NCI-H748 (cell line): ENCODE measurements around the gene SYT15.
"Not testable (repeated sequence)": the region's sequence is repeated elsewhere in the genome, so short reads cannot be mapped to it uniquely, and the experiment has no call there.

ENCODE experiments used
- DNase-seq: peaks from one replicate; lab custom pipeline; 2025; ENCODE audit not compliant: unreplicated experiment; lab: John Stamatoyannopoulos, UW

The SYT15 gene

DNA sequence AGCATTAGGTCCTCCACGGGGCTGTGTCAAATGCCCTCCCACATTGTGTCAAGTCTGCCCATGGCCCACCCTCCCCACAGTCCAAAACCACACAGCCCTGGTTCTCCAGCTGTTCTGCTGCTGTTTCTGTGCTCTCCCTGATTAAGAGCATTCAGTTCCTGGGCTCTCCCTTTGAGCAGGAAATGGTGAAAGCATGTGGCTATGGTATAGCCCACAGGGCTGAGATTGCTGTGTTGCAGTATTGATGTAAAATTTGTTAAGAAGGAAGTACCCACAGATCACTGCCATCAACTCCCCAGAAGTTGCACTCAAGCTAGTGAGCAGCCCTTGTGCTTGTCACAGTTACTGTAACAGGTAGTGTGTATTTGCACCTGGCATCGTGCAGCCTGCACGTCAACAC lies 9.3 kb downstream of the SYT15 start:
- not testable (repeated sequence) for DNase-seq

GRCh38 chr10:46589589-46589988 lies 10.7 kb downstream of the SYT15 start:
- not testable (repeated sequence) for DNase-seq

DNA sequence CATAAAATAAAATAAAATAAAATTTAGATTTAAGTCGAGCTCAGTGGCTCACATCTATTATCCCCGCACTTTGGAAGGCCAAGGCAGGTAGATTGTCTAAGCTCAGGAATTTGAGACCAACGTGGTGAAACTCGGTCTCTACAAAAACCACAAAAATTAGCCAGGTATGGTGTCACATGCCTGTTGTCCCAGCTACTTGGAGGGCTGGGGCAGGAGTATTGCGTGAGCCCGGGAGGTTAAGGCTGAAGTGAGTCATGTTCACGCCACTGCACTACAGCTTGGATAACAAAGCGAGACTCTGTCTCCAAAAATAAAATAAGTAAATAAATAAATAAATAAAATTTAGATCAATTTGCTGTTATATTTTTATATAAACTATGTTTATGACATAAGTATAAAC lies 12.1 kb downstream of the SYT15 start:
- DNase-seq, result not testable (repeated sequence)

- DNase-seq, result not testable (repeated sequence)
Observed at GRCh38 chr10:46593307-46593706, 14.4 kb downstream of the SYT15 start.

DNA sequence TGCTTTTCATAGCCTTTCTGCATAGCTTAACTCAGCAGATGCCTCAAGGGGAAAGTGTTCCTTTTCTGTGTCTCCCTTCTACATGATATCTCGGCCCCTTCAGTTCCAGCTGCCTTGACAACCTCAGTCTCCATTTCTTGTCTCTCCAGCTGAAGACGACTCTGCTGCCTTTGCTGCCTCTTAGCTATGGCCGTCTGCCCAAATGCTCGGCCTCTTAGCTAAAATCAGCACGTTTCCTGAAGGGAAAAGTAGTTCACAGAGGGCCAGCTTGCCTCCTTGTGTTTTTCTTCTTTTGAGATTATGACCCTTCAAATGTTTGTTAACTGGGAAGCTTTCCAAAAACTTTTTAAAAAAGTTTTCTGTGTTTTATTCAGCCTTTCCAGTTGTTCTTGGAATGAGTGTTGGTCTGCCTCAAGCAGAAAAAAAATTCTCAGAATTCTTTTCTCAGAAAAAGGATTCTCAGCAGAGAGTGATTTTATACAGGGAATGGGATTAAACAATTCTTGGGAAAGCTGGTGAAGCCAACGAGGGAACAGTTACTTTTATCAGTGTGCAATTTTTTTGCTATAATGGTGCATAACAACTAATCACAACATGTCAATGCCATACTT lies 15.6 kb downstream of the SYT15 start:
- not testable (repeated sequence) for DNase-seq

GRCh38 chr10:46596570-46596969 lies 17.6 kb downstream of the SYT15 start:
- DNase-seq, result not testable (repeated sequence)

GRCh38 chr10:46597616-46598246 lies 18.8 kb downstream of the SYT15 start:
- DNase-seq, result not testable (repeated sequence)

- not testable (repeated sequence) for DNase-seq
Observed at GRCh38 chr10:46600516-46600915, 21.6 kb downstream of the SYT15 start.

DNA sequence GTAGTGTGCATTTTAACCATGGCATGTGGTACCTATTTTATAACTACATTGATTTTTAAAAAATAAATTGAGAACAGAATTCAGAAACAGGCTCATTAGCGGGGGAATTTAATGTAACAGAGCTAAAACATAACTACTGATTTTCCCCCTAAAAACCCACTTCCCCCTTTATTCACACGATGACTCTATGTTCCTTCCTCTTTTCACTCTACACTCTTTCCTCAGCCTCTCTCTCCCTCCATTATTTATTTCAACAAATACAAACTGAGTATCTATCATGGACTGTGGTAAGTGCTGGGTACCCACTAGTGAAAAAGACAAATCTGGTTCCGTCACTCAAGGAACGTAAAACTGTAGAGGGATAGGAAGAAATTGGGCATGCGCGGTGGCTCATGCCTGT lies 36.6 kb downstream of the SYT15 start:
- DNase-seq, result not testable (repeated sequence)

DNA sequence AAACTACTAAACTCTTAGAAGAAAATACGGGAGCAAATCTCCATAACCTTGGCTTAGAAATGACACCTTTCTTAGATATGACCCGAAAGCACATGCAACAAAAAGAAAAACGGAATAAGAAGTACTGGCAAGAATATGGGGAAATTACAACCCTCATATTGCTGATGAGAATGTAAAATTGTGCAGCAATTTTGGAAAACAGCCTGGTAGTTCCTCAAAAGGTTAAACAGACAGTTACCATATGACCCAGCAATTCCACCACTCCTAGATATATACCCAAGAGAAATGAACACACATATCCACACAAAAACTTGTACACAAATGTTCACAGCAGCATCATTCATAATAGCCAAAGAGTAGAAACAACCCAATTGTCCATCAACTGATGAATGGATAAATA lies 37.3 kb downstream of the SYT15 start:
- not testable (repeated sequence) for DNase-seq

- DNase-seq, result not testable (repeated sequence)
Observed at GRCh38 chr10:46617134-46617533, 38.2 kb downstream of the SYT15 start.

GRCh38 chr10:46617913-46618312 lies 39.0 kb downstream of the SYT15 start:
- not testable (repeated sequence) for DNase-seq

DNA sequence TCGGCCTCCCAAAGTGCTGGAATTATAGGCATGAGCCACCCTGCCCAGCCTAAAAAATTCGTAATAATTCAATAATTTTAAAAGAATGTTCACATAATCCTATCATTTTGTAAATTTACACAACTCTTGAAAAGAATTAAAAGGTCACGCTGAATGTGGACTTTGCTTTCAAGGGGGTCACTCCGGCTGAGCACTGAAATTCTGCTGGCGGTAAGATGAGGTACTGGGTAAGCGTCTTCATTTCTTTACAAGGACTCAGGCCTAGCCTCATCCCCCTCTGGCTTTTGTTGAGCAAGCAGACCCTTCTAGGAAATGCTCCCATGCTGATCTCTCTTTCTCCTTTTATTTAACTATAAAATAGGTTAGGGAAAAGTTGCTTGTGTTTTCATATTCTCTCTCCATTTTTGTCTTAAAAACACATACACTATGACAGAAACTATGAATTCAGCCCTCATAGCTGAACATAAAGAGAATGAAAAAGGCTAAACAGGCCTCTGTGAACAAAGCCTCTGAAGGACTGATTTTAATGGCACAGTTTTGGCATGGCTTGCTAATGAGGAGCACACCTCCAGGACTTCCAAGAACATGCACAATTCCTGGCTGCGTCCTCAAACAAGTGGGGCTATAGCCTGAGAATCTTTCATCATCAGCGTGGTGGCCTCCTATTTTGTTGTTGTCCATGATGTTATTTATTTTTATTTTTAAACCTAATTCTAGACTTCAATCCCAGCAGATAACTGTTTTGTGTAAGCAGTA lies 45.1 kb downstream of the SYT15 start:
- not testable (repeated sequence) for DNase-seq

DNA sequence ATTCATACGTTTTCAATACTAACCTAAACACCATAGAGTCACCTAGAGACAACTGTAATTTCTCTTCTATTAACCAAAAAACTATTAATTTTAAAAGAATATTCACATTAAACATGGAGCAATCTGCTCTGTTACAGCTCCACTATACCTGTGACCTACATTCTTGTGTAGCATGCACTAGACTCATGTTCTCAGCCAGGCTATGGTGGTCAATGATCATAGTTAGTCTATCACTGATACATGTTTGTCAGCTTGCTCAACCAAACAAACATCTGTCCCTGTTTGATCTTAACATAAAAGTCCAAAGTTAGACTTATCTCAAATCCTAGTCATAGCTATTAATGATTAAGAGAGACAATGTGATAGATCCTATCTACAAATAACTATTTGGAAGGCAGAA lies 50.9 kb downstream of the SYT15 start:
- not testable (repeated sequence) for DNase-seq

- DNase-seq, result not testable (repeated sequence)
Observed at GRCh38 chr10:46630816-46631215, 51.9 kb downstream of the SYT15 start.

DNA sequence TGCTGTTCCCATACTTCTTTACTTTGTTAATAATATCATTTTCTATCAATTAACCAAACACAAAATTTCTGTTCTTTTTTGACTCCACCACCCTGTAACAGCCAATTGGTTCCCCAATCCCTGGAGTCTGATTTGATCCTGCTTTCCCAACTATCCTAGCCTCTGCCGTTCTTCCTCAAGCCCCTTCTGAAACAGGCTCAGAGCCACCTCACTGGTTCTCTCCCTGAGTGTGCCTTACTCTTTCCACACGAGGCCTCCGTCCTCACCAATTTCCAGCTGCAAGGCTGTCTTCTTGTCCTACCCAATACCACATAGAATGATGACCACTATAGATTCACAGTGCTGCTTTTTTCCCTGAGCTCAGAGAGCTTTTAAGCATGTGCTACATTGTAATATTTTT lies 52.8 kb downstream of the SYT15 start:
- not testable (repeated sequence) for DNase-seq

DNA sequence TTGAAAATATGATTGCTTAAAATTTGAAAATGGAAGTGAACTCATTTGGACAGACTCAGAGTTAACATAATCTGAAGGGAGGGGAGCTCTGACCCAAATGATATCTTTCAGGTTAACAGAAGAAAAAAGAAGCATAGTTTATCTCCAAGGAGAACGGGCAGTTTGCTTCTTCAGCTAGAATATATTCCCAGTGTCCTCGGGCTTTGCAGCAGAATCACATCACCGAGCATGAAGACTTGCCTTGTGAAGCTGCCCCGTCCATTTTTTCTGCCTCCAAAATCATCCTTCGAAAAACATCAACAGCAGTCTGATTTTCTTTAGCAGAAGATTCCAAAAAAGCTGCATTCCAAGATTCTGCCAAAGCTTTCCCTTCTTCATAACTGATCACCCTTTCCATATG lies 55.8 kb downstream of the SYT15 start:
- DNase-seq, result not testable (repeated sequence)

DNA sequence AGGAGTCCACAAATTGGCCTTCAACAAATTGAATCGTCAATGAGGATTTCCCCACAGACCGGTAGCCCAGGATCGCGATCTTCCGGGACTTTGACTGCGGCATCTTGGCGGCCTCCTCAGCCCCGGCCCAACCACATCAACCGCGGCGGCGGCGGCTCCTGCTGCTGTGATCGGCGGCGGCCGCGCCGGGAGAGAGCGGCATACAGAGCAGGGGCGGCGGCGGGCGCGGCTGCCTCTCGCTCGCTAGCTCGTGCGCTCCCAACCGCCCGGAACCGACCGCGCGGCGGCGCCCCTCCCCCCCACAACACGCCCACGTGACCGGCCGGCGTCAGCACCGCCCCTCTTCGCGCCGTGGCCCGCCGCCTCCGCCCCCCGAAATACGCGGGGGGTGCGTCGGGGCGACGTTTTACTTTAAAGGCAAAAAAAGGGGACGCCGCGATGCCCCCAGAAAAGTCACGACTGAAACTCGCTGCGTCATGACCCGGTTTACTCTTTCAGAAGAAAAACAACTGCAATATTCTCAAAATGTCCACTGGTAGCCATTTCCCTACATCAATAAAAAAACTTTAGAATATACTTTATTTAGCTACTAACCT lies 56.5 kb downstream of the SYT15 start:
- not testable (repeated sequence) for DNase-seq

DNA sequence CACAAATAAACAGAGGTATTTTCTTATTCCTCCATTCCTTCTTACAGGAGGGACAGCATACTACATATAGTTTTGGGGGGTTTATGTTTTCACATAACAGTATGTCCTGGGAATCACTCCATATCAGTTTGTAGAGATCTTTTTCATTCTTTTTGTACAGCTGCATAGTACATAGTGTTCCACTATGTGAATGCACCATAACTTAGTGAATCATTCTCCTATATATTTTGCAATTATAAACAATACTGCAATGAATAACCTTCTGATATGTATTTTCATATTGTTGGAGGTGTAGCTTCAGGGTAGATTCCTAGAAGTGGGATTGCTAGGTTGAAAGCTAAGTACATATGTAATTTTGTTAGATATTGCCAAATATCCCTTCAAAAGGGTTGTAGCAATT lies 61.1 kb downstream of the SYT15 start:
- not testable (repeated sequence) for DNase-seq
